PC-9 (cell line): ENCODE measurements around the gene BCL3. TPM values are rescaled to one million over a fixed set of nuclear protein-coding genes. Genes with fewer than 3 reads are reported as not detected.
A peak's percentile ranks its signal among the peaks of the same experiment; 100 is the strongest.

Source experiments
- BruUV-seq: library from RNA; stranded (reverse); fragments of 400-500 nt; replicated peaks from 2 replicates; lab custom pipeline; 2021; lab: Mats Ljungman, UMichigan
- CTCF ChIA-PET: fragments of 300-600 bp; sonication (Branson Sonifier 250); formaldehyde crosslinking; loops from one replicate; lab custom pipeline; 2022; ENCODE audit warnings: antibody characterized with exemption; lab: Charles Lee
- POLR2A ChIA-PET: fragments of 300-600 bp; sonication (Branson Sonifier 250); formaldehyde crosslinking; loops from one replicate; lab custom pipeline; 2022; ENCODE audit warnings: antibody characterized with exemption; ENCODE audit not compliant: unreplicated experiment; lab: Charles Lee
- DNase-seq, 2 experiments: peaks; one replicate each; pipeline versions ENCODE4 v3.0.0 to v3.0.0-alpha.2; 2015 to 2022; ENCODE audit warnings: mixed read lengths in 1 of 2
- H2AFZ ChIP-seq: fragments of 200-600 bp; sonication (generic); 2 replicates; pipeline ENCODE4 v1.8.1; 2017; ENCODE audit warnings: antibody characterized with exemption
- H3F3A ChIP-seq: fragments of 200-600 bp; sonication (generic); 2 replicates; pipeline ENCODE4 v1.8.1; 2017; ENCODE audit warnings: antibody characterized with exemption, mild to moderate bottlenecking, low read depth; ENCODE audit not compliant: insufficient read depth
- H3K27ac ChIP-seq: fragments of 200-600 bp; sonication (generic); 2 replicates; pipeline ENCODE4 v1.6.1; 2016; ENCODE audit warnings: mixed run types
- H3K27me3 ChIP-seq: fragments of 200-600 bp; sonication (generic); 2 replicates; pipeline ENCODE4 v1.6.1; 2016; ENCODE audit warnings: low read depth, mixed run types; ENCODE audit not compliant: insufficient read depth
- H3K36me3 ChIP-seq: fragments of 200-600 bp; sonication (generic); 2 replicates; pipeline ENCODE4 v1.6.1; 2016; ENCODE audit warnings: low read depth, mixed run types
- H3K4me1 ChIP-seq: fragments of 200-600 bp; sonication (generic); replicated peaks from 2 replicates; pipeline ENCODE4 v1.6.1; 2016; ENCODE audit warnings: mixed run types; ENCODE audit not compliant: insufficient read depth
- H3K4me2 ChIP-seq: fragments of 200-600 bp; sonication (generic); 2 replicates; pipeline ENCODE4 v1.6.1; 2017; ENCODE audit warnings: mixed run types
- H3K4me3 ChIP-seq: fragments of 200-600 bp; sonication (generic); 2 replicates; pipeline ENCODE4 v1.6.1; 2016; ENCODE audit warnings: mixed run types
- H3K79me2 ChIP-seq: fragments of 200-600 bp; sonication (generic); 2 replicates; pipeline ENCODE4 v1.6.1; 2017; ENCODE audit warnings: low read depth, mixed run types
- H3K9me2 ChIP-seq: fragments of 200-600 bp; sonication (generic); 2 replicates; pipeline ENCODE4 v1.8.1; 2017; ENCODE audit warnings: mild to moderate bottlenecking; ENCODE audit not compliant: insufficient read depth
- H3K9me3 ChIP-seq: fragments of 200-600 bp; sonication (generic); 2 replicates; pipeline ENCODE4 v1.8.1; 2016; ENCODE audit warnings: low read depth; ENCODE audit not compliant: insufficient read depth
- H4K20me1 ChIP-seq: fragments of 200-600 bp; sonication (generic); 2 replicates; pipeline ENCODE4 v1.8.1; 2017; ENCODE audit not compliant: insufficient read depth
- CTCF ChIP-seq: fragments of 200-600 bp; sonication (generic); conservative IDR thresholded peaks from 2 replicates; pipeline ENCODE4 v1.6.1; 2017; ENCODE audit warnings: mixed run types, antibody characterized with exemption, mild to moderate bottlenecking, moderate library complexity
- EZH2 ChIP-seq: fragments of 200-600 bp; sonication (generic); IDR thresholded peaks from 2 replicates; pipeline ENCODE4 v1.8.0; 2017; ENCODE audit warnings: antibody characterized with exemption, low read depth
- intact Hi-C: fragments of 100-400 bp; cut with micrococcal nuclease; formaldehyde crosslinking; loops from one replicate; pipeline ENCODE4 v1.10.0; 2022; ENCODE audit not compliant: unreplicated experiment
- total RNA-seq: library from RNA; stranded (reverse); gene quantifications from 2 replicates; pipeline ENCODE4 v1.2.3, GENCODE V29; 2021

Gene BCL3
- total RNA-seq, 1 experiment from 2014 or later, result 36.1 TPM

DNA sequence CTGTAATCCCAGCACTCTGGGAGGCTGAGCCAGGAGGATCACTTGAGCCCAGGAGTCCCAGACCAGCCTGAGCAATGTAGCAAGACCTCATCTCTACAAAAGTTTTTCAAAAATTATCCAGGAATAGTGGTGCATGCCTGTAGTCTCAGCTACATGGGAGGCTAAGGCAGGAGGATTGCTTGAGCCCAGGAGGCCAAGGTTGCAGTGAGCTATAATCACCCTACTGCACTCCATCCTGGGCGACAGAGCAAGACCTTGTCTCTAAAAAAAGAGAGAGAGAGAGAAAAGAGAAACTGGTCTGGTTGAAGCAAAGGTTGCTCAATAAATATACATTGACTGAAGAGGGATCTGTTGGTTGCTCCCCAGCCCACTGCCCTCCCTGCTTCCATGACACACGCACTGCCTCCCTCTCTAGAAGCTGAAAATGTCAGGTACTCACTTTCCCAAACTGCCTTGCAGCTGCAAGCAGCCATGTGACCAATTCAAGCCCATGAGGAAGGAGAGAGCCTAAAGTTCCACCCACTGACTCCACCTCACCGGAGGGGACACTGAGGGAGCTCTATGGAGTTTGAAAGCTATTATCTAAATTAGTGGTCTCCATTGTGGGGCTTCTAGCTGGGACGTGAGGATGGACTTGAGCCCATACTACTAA lies 35.5 kb upstream of the BCL3 start:
- no peak overlapping the region for H3K4me3 ChIP-seq
- H3K36me3 ChIP-seq, result no peaks in the 10 kb centered on the region
- no peaks in the 10 kb centered on the region for H3K79me2 ChIP-seq
- H2AFZ ChIP-seq, result no peak overlapping the region
- no peaks in the 10 kb centered on the region for H3K27me3 ChIP-seq
- TF ChIP-seq CTCF, result no peak
- TF ChIP-seq EZH2, result no peak
- no peak overlapping the region for H3K4me2 ChIP-seq
- BruUV-seq, result no TSS peak
- intact Hi-C loops, result no loop called here
- CTCF ChIA-PET, result interaction anchor here (0.7 kb wide), 1 partner anchor 142 kb away, joined by 5 read pairs; no protein-coding TSS in a partner anchor
- H3K9me2 ChIP-seq, result no peaks in the 10 kb centered on the region
- peaks cover 13% of the 10 kb centered on the region for H3K4me1 ChIP-seq
- H3K9me3 ChIP-seq, result no peaks in the 10 kb centered on the region
- no peak overlapping the region for H3K27ac ChIP-seq
- H4K20me1 ChIP-seq, result no peaks in the 10 kb centered on the region
- DNase-seq, result peak in 1 of 2 experiments; percentile 60
- peaks cover 15% of the 10 kb centered on the region for H3F3A ChIP-seq
- POLR2A ChIA-PET, result interaction anchor here (0.5 kb wide), 1 partner anchor 64 kb away, joined by 3 read pairs; no protein-coding TSS in a partner anchor

DNA sequence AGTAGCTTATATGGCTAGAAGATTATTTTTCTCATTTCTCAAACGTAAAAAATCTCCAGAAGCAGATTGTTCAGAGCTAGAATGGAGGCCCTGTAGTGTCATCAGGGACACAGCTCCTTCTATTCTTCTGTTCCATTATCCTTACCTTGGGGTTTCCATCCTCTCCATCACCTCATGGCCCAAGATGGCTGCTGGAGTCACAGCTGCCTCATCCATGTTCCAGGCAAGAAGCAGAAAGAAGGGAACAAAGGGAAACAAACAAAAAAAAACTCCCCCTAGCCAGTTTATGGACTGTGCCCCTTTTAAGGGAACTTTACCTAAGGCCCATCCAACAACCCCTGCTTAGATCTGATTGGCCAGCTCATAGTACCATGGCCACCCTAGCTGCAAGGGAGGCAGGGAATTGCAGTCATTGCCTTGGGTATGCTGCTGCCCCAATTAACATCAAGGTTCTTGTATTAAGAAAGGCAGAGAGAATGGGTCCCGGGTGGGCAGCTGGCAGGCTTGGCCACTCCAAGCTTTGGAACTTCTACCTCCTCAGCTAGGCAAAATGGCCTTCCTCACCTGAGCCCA lies 33.8 kb upstream of the BCL3 start:
- Histone ChIP-seq H3K4me2 (no peak overlapping the region), H3K27ac (no peak overlapping the region), H3K79me2 (no peaks in the 10 kb centered on the region), H3F3A (peaks cover 27% of the 10 kb centered on the region), H2AFZ (no peak overlapping the region), H3K36me3 (no peaks in the 10 kb centered on the region), H4K20me1 (no peaks in the 10 kb centered on the region), H3K9me2 (no peaks in the 10 kb centered on the region), H3K4me3 (no peak overlapping the region), H3K4me1 (peaks cover 29% of the 10 kb centered on the region), H3K27me3 (no peaks in the 10 kb centered on the region), H3K9me3 (no peaks in the 10 kb centered on the region)
- ChIA-PET POLR2A (no interaction called here), CTCF (interaction anchor here (0.7 kb wide), 1 partner anchor 87 kb away, joined by 4 read pairs; no protein-coding TSS in a partner anchor)
- no TSS peak for BruUV-seq
- no peak for DNase-seq
- intact Hi-C loops, result no loop called here
- no peak for TF ChIP-seq CTCF
- TF ChIP-seq EZH2, result no peak

DNA sequence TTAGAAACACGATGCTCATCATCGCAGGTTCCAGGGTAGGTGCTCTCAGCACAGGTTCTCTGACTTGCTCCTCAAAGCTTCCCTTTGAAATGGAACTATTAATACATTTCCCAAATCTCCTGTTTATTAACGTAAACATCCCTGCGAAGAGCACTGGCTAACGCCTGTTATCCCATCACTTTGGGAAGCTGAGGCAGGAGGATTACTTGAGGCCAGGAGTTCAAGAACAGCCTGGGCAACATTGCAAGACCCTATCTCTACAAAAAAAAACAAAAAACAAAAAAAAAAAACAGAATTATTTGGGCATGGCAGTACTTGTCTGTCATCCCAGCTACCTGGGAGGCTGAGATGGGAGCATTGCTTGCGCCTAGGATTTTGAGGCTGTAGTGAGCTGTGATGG lies 30.9 kb upstream of the BCL3 start:
- Histone ChIP-seq H3K4me1 (peaks cover 53% of the 10 kb centered on the region), H3K27me3 (no peaks in the 10 kb centered on the region), H3K27ac (peak overlapping the region; percentile 86), H3K9me3 (no peaks in the 10 kb centered on the region), H3F3A (peaks cover 27% of the 10 kb centered on the region), H3K4me3 (no peak overlapping the region), H3K79me2 (no peaks in the 10 kb centered on the region), H3K36me3 (no peaks in the 10 kb centered on the region), H3K9me2 (no peaks in the 10 kb centered on the region), H2AFZ (no peak overlapping the region), H4K20me1 (no peaks in the 10 kb centered on the region), H3K4me2 (peak overlapping the region; percentile 72)
- intact Hi-C loops, result loop anchor here (2.0 kb wide), 1 partner anchor 129 kb away; no protein-coding TSS in a partner anchor
- ChIA-PET POLR2A (interaction anchor here (0.6 to 0.7 kb wide), 4 partner anchors 15 to 129 kb away, joined by 8 to 24 read pairs (median 22); no protein-coding TSS in a partner anchor), CTCF (interaction anchor here (0.6 to 1.0 kb wide), 3 partner anchors 26 to 61 kb away, joined by 3 read pairs; no protein-coding TSS in a partner anchor)
- BruUV-seq, result no TSS peak
- DNase-seq, result no peak
- TF ChIP-seq CTCF, result no peak
- TF ChIP-seq EZH2, result no peak
